NCI-H460 (cell line): Measurements from ENCODE around the gene FCRLA. TPM values are rescaled to one million over a fixed set of nuclear protein-coding genes. Genes with fewer than 3 reads are reported as not detected.
"Not testable (repeated sequence)": the region's sequence is repeated elsewhere in the genome, so short reads cannot be mapped to it uniquely, and the experiment has no call there.

ENCODE experiments used
- DNase-seq: peaks from one replicate; pipeline ENCODE4 v3.0.0-alpha.2; 2016; ENCODE audit warnings: low read depth; ENCODE audit errors: extremely low read depth
- polyA plus RNA-seq: library from polyadenylated mRNA; depleted of rRNA; stranded (reverse); fragments of >200 nt; gene quantifications from 2 replicates; pipeline ENCODE4 v1.2.3, GENCODE V29; 2014; cell fraction: nucleus; rRNA removed
- total RNA-seq: library from RNA; depleted of rRNA; stranded (reverse); fragments of >200 nt; shearing (Covaris generic); gene quantifications from 2 replicates; pipeline ENCODE4 v1.2.3, GENCODE V29; 2014; rRNA removed

Gene FCRLA
- 0.17 and 0.20 TPM in 2 replicates for total RNA-seq
- polyA plus RNA-seq, result not detected in 2 replicates

DNA sequence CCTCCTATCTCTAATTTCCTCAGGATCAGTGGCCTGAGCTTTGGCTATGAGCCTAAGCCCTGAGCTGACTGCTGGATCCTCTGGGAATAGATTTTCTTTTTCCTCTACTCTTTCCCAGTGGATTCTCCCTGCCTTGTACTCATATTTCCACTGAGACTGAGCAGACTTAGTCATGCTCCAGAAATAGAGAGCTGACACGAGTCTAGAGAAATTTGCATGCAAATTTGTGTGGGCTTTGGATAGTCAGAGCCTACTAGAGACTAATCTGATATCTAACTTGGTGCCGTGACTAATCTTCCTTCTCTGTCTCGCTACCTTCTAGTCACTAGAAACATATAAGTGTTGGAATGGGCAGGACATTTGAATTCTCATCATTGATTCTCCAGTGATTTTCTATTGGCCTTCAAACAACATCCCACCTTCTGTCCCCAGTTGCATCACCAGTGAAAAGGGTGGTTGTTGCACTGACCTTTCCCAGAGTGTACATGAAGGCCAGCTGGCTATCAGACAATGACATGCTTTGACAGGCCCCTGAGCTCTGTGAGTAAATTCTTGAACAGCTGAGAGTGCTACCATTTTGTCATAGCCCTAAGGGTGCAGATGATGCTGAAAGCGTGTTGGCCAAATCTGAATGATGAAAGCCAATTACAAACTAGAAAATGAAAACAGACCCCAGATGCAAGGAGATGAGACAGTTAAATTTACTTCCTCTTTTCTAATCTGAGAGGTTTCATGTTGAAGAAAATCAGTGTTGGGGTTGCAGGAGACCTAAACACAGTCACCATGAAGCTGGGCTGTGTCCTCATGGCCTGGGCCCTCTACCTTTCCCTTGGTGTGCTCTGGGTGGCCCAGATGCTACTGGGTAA is at the start of gene FCRLA:
FCRLA (plus strand) TSS at position 748 of the 866 bp plus-strand sequence; CDS start at position 784, 36 bp downstream.
- no peak for DNase-seq

DNA sequence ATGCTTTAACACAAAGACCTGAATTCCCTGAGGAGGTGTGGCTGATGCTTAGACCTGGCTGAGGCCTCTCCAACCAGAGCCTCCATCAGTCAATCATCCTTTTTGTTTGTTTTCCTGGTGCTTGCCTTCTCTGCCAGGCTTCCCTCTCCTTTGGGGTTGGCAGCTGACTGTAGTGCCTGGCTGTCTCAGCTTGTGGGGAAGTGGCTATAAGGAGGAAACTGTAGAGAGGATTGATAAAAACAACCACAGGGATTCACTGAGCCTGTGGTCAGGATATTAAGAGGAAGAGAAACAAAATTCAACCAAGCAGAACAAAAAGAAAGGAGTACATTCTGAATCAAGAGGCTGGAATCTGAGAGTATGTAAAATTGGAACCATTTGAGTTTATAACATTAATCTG is 48.5 kb upstream of the FCRLA start:
- not testable (repeated sequence) for DNase-seq

GRCh38 chr1:161661660-161662311 is 45.2 kb upstream of the FCRLA start:
- not testable (repeated sequence) for DNase-seq

DNA sequence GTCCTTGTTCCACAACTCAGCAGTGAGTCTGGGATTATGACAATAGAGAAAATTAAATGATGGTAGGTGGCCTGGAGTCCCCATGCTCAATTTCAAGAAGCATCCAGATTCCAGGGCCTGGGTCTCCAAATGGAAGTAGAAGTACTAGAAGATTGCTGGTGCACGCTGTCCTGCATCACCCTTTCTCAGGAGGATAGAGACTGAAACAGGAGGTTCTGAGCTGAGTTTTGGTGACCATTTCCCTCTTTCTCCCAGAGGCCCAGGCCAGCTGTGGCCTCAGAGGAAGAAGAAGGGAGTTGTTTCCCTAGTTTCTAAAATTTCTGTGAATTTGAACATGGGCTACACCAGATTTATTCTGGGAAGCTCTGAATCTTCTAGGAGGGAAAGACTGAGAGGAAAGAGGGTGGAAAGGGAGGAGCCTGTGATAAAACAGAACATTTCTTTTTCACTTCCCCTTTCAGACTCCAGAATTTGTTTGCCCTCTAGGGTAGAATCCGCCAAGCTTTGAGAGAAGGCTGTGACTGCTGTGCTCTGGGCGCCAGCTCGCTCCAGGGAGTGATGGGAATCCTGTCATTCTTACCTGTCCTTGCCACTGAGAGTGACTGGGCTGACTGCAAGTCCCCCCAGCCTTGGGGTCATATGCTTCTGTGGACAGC is 44.2 kb upstream of the FCRLA start, which contains the start of gene FCGR2B:
FCGR2B (plus strand) TSS at position 460 of the 656 bp plus-strand sequence; CDS start at position 559, 99 bp downstream.
- not testable (repeated sequence) for DNase-seq

GRCh38 chr1:161663569-161663968 is 43.5 kb upstream of the FCRLA start:
- DNase-seq, result not testable (repeated sequence)

- not testable (repeated sequence) for DNase-seq
These were observed 42.3 kb upstream of the FCRLA start for GRCh38 chr1:161664689-161665088.

- DNase-seq, result not testable (repeated sequence)
These were observed 35.7 kb upstream of the FCRLA start for GRCh38 chr1:161671045-161672020.

GRCh38 chr1:161673437-161673836 is 33.6 kb upstream of the FCRLA start:
- DNase-seq, result not testable (repeated sequence)

GRCh38 chr1:161674447-161674846 is 32.6 kb upstream of the FCRLA start:
- DNase-seq, result not testable (repeated sequence)

DNA sequence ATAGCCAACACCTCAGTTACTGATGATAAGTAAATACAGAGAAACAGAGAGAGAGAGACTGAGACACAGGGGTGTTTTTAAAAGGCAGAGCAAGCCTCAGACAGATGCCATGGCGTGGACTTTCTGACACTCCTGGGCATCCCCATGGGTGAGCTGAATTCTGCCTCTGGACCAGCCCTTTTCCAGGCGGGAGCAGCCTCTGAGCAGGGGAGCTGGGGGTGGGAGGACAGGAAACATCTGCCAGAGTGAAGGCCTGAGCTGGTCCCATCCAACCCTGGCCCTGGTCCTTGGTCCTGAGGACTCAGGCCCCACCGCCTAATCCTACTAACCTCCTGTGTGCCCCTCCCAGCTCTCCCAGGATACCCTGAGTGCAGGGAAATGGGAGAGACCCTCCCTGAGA is 32.1 kb upstream of the FCRLA start:
- not testable (repeated sequence) for DNase-seq

DNA sequence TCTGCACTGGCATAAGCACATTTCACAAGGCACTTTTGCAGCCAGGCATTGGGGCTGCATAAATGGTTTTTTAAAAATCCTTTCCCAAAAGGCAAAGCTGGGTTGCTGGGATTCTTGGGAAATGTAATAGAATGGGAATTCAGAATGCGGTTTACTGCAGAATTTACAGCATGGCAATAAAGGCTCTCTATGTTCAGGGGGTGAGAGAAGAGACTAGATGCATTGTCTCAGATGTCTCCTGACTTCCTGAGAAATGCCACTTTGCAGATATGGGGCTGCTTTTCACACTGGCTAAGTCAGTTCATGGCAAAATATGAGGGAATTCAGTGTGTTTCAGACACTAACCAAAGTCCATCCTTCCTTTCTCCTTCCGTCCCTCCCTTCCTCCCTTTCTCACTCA is 30.6 kb upstream of the FCRLA start:
- DNase-seq, result no peak

DNA sequence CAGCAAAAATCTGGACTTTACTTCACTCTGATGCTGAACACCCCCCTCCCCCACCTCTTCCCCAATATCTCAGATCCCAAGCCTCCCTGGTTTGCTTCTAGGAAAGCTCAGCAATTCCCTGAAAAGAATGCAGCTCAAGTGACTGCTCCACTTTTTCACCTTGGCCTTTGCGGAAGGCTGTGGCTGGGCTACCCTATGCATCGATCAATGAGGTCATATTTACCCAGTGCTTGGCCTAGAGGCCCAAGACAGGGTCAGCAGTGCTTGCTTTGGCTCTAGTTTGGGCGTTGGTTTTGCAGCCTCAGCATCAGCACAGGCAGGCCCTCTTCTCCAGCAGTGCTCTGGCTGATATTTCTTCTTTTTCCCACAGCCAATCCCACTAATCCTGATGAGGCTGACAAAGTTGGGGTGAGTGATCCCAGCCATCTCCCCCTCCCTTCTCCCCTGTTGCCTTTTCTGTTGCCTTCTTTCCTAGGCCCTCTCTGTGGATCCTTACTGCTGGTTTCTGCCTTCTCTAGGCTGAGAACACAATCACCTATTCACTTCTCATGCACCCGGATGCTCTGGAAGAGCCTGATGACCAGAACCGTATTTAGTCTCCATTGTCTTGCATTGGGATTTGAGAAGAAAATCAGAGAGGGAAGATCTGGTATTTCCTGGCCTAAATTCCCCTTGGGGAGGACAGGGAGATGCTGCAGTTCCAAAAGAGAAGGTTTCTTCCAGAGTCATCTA is 29.9 kb upstream of the FCRLA start:
- no peak for DNase-seq

DNA sequence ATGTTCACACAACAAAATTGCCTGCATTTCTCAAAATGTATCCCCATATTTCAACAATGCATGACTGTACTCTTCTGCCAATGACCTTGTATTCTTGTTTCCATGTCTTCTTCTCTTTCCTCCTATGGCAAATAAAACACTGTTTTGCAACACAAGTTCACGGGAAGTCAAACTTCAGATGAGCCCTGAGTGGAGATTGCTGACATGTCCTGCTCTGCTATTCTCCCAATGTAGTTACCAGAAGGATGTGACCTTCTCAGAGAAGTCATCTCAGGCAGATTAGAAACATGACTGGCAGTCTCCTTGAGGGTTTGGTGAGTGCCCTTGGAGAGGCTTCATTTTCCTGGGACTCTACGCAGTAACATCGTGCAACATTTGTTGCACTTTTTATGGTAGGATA is 28.5 kb upstream of the FCRLA start:
- no peak for DNase-seq

GRCh38 chr1:161681879-161682278 is 25.1 kb upstream of the FCRLA start:
- DNase-seq, result no peak

DNA sequence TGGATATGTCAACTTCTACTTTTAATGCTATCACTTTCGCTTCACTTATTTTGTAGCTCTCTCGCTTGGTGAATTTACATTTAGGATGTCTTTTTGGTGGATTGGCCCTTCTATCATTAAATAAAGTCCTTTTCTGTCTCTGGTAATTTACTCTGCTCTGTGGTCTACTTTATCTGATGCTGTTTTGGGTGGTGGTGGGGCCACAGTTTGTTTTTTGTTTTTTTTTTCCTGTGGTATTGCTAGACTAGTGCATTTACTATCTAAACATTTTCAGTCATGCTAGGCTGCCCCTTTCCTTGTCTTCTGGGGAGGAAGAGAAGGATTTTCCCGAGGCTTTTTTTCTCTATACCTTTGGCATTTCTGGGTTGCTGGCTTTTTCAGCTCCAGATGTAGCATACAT is 18.1 kb upstream of the FCRLA start:
- DNase-seq, result no peak

DNA sequence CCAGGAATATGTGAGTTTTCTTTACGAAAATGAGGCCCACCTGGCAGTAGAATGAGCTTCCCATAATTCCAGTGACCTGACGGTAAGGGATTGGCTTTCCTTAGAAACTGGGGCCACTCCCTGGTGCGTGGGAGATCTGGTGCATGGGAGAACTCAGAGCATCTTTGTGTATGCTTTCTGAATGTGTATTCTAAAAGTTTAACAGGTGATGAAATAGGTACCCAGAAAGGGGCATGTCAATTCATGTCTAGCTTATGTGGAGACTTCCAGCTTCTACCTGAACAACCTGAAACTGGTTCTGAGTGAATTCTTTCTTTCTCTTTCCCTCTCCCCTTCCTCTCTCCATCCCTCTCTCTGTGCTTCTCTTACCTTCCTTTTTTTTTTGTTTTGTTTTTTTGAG is 15.2 kb upstream of the FCRLA start:
- DNase-seq, result no peak

GRCh38 chr1:161693020-161693712 is 13.9 kb upstream of the FCRLA start:
- DNase-seq, result not testable (repeated sequence)

DNA sequence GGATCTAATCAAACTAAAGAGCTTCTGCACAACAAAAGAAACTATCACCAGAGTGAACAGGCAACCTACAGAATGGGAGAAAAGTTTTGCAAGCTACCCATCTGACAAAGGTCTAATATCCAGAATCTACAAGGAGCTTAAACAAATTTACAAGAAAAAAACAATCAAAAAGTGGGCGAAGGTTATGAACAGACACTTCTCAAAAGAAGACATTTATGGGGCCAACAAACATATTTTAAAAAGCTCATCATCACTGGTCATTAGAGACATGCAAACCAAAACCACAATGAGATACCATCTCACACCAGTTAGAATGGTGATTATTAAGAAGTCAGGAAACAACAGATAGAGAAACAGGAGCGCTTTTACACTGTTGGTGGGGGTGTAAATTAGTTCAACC is 8.7 kb upstream of the FCRLA start:
- not testable (repeated sequence) for DNase-seq

DNA sequence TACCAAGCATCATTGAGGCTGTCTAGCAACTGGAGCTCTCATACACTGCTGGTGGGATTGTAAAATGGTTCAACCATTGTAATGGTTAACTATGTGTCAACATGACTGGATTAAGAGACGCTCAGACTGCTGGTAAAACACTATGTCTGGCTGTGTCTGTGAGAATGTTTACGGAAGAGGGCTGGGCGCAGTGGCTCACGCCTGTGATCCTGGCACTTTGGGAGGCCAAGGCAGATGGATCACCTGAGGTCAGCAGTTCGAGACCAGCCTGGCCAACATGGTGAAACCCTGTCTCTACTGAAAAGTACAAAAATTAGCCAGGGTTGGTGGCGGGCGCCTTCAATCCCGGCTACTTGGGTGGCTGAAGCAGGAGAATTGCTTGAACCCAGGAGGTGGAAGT is 4.8 kb upstream of the FCRLA start:
- DNase-seq, result no peak
